ENCODE data around the gene AP2S1.
A peak's percentile ranks its signal among the peaks of the same experiment; 100 is the strongest.
"Not testable (repeated sequence)": the region's sequence is repeated elsewhere in the genome, so short reads cannot be mapped to it uniquely, and the experiment has no call there.

Gene AP2S1

DNA sequence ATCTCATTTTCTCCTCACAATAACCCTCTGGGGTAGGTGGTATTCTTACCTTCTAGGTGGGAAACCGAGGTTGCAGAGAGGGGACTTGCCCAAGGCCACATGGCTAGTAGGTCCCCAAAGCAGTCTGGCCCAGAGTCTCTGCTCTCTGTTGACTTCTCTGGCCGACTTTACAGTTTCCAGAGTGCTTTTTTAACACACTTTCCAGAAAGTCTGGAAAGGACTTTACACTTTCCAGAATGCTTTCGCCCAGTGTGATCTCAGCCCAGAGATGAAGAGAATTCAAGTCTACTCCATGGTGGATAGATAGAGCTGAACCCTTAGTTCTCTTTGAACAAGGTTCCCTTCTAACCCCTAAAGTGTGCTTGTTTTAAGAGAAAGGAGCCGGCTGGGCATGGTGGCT is 22.3 kb upstream of the AP2S1 start:
- Histone ChIP-seq H3K36me3 (ENCODE audit: control insufficient read depth in 1 of 2, insufficient read depth in 2 of 2, low read length in 2 of 2) (peaks cover 0 to 5% of the 10 kb centered on the region in 2 experiments), H3K23ac (ENCODE audit: low read length) (no peak overlapping the region), H2BK12ac (ENCODE audit: low read length) (peak overlapping the region; percentile 40), H2AFZ (ENCODE audit: insufficient read depth, low read length, poor library complexity) (no peak overlapping the region), H4K91ac (ENCODE audit: low read depth, low read length) (peak overlapping the region; percentile 47), H3K9me3 (ENCODE audit: insufficient read depth, low read depth, low read length) (no peaks in the 10 kb centered on the region), H4K12ac (ENCODE audit: low read depth, low read length) (no peak overlapping the region), H3K79me2 (ENCODE audit: control insufficient read depth, insufficient read depth, low read length, poor library complexity) (peaks cover 10% of the 10 kb centered on the region), H3K79me1 (ENCODE audit: low read length) (peaks cover 9% of the 10 kb centered on the region), H3K4ac (ENCODE audit: low read depth, low read length) (peak overlapping the region; percentile 69), H2AK5ac (ENCODE audit: low read length) (no peak overlapping the region), H3K4me1 (ENCODE audit: control insufficient read depth in 1 of 2, insufficient read depth in 2 of 2, low read length in 2 of 2) (peaks cover 5 to 10% of the 10 kb centered on the region in 2 experiments), H3K4me2 (ENCODE audit: low read length) (no peak overlapping the region), H3K9ac (ENCODE audit: low read length) (no peak overlapping the region), H3K4me3 (ENCODE audit: low read depth, low read length) (no peak overlapping the region), H4K8ac (ENCODE audit: low read depth, low read length) (peak overlapping the region; percentile 47), H3K27ac (ENCODE audit: low read depth, low read length) (peak overlapping the region; percentile 34), H3K14ac (ENCODE audit: low read length) (no peak overlapping the region), H3K18ac (ENCODE audit: low read length) (peak overlapping the region; percentile 59), H2BK120ac (ENCODE audit: insufficient read depth, low read length, poor library complexity) (peak overlapping the region; percentile 43), H3K27me3 (ENCODE audit: insufficient read depth, low read length) (no peaks in the 10 kb centered on the region), H2BK5ac (ENCODE audit: low read depth, low read length, poor library complexity) (peak overlapping the region; percentile 49)
- DNase-seq: no peak
- WGBS (ENCODE audit: extremely low coverage, insufficient coverage, insufficient read length): no CpG with 5 or more reads among the region's 4 CpGs

GRCh38 chr19:46871173-46871572 is 20.5 kb upstream of the AP2S1 start:
- peak overlapping the region; percentile 55 for H3K4ac ChIP-seq (ENCODE audit: low read depth, low read length)
- not testable (repeated sequence) for H3K27me3 ChIP-seq (ENCODE audit: insufficient read depth, low read length); H3K14ac ChIP-seq (ENCODE audit: low read length); H4K91ac ChIP-seq (ENCODE audit: low read depth, low read length); H3K36me3 ChIP-seq (ENCODE audit: control insufficient read depth in 1 of 2, insufficient read depth in 2 of 2, low read length in 2 of 2); H3K4me2 ChIP-seq (ENCODE audit: low read length); H3K9ac ChIP-seq (ENCODE audit: low read length); H3K18ac ChIP-seq (ENCODE audit: low read length); H2AK5ac ChIP-seq (ENCODE audit: low read length); H2BK5ac ChIP-seq (ENCODE audit: low read depth, low read length, poor library complexity); H3K4me1 ChIP-seq (ENCODE audit: control insufficient read depth in 1 of 2, insufficient read depth in 2 of 2, low read length in 2 of 2); H2BK12ac ChIP-seq (ENCODE audit: low read length); H3K27ac ChIP-seq (ENCODE audit: low read depth, low read length); H4K8ac ChIP-seq (ENCODE audit: low read depth, low read length); H3K79me1 ChIP-seq (ENCODE audit: low read length); H2AFZ ChIP-seq (ENCODE audit: insufficient read depth, low read length, poor library complexity); H4K12ac ChIP-seq (ENCODE audit: low read depth, low read length); DNase-seq; H3K9me3 ChIP-seq (ENCODE audit: insufficient read depth, low read depth, low read length); H2BK120ac ChIP-seq (ENCODE audit: insufficient read depth, low read length, poor library complexity); H3K4me3 ChIP-seq (ENCODE audit: low read depth, low read length); H3K23ac ChIP-seq (ENCODE audit: low read length)
- WGBS (ENCODE audit: extremely low coverage, insufficient coverage, insufficient read length): no CpG with 5 or more reads among the region's 5 CpGs
- peaks cover 10% of the 10 kb centered on the region for H3K79me2 ChIP-seq (ENCODE audit: control insufficient read depth, insufficient read depth, low read length, poor library complexity)

GRCh38 chr19:46868025-46868802 is 17.6 kb upstream of the AP2S1 start:
- Histone ChIP-seq H4K12ac (ENCODE audit: low read depth, low read length) (no peak overlapping the region), H3K79me1 (ENCODE audit: low read length) (peaks cover 2% of the 10 kb centered on the region), H3K4me2 (ENCODE audit: low read length) (no peak overlapping the region), H3K9ac (ENCODE audit: low read length) (no peak overlapping the region), H3K9me3 (ENCODE audit: insufficient read depth, low read depth, low read length) (no peaks in the 10 kb centered on the region), H3K14ac (ENCODE audit: low read length) (no peak overlapping the region), H3K4ac (ENCODE audit: low read depth, low read length) (no peak overlapping the region), H3K79me2 (ENCODE audit: control insufficient read depth, insufficient read depth, low read length, poor library complexity) (peaks cover 8% of the 10 kb centered on the region), H3K27ac (ENCODE audit: low read depth, low read length) (no peak overlapping the region), H3K23ac (ENCODE audit: low read length) (no peak overlapping the region), H3K18ac (ENCODE audit: low read length) (no peak overlapping the region), H2AK5ac (ENCODE audit: low read length) (no peak overlapping the region), H2AFZ (ENCODE audit: insufficient read depth, low read length, poor library complexity) (no peak overlapping the region), H3K4me3 (ENCODE audit: low read depth, low read length) (no peak overlapping the region), H2BK5ac (ENCODE audit: low read depth, low read length, poor library complexity) (no peak overlapping the region), H3K4me1 (ENCODE audit: control insufficient read depth in 1 of 2, insufficient read depth in 2 of 2, low read length in 2 of 2) (peaks cover 6 to 9% of the 10 kb centered on the region in 2 experiments), H4K91ac (ENCODE audit: low read depth, low read length) (no peak overlapping the region), H4K8ac (ENCODE audit: low read depth, low read length) (no peak overlapping the region), H2BK12ac (ENCODE audit: low read length) (no peak overlapping the region), H2BK120ac (ENCODE audit: insufficient read depth, low read length, poor library complexity) (no peak overlapping the region), H3K27me3 (ENCODE audit: insufficient read depth, low read length) (no peaks in the 10 kb centered on the region), H3K36me3 (ENCODE audit: control insufficient read depth in 1 of 2, insufficient read depth in 2 of 2, low read length in 2 of 2) (peaks cover 0 to 4% of the 10 kb centered on the region in 2 experiments)
- no CpG with 5 or more reads among the region's 4 CpGs for WGBS (ENCODE audit: extremely low coverage, insufficient coverage, insufficient read length)
- DNase-seq: no peak

DNA sequence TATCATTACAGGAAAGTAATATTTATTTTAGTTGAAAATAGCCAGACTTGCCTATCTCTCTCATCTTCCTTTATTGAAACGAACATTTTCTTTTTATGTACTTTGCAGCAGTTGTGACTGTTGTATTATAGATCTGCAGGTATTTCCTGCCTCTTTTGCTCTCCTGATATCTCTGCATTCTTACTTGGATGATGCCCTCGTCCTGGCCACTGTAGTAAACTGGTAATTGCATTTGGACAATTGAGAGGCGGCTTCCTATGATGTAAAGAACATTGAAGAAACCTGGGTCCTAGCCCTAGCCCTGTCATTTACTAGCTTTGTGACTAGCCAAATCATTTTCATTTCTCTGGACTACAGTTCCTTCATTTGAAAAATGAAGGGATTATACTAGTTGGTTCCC is 16.5 kb upstream of the AP2S1 start:
- Histone ChIP-seq H3K4me3 (ENCODE audit: low read depth, low read length) (no peak overlapping the region), H3K79me2 (ENCODE audit: control insufficient read depth, insufficient read depth, low read length, poor library complexity) (peaks cover 6% of the 10 kb centered on the region), H3K4me2 (ENCODE audit: low read length) (no peak overlapping the region), H3K36me3 (ENCODE audit: control insufficient read depth in 1 of 2, insufficient read depth in 2 of 2, low read length in 2 of 2) (peaks cover 0 to 2% of the 10 kb centered on the region in 2 experiments), H3K27me3 (ENCODE audit: insufficient read depth, low read length) (no peaks in the 10 kb centered on the region), H2AK5ac (ENCODE audit: low read length) (no peak overlapping the region), H3K18ac (ENCODE audit: low read length) (no peak overlapping the region), H3K4me1 (ENCODE audit: control insufficient read depth in 1 of 2, insufficient read depth in 2 of 2, low read length in 2 of 2) (peaks cover 10 to 19% of the 10 kb centered on the region in 2 experiments), H4K12ac (ENCODE audit: low read depth, low read length) (no peak overlapping the region), H4K8ac (ENCODE audit: low read depth, low read length) (no peak overlapping the region), H3K23ac (ENCODE audit: low read length) (no peak overlapping the region), H2BK120ac (ENCODE audit: insufficient read depth, low read length, poor library complexity) (no peak overlapping the region), H2AFZ (ENCODE audit: insufficient read depth, low read length, poor library complexity) (no peak overlapping the region), H3K4ac (ENCODE audit: low read depth, low read length) (no peak overlapping the region), H3K27ac (ENCODE audit: low read depth, low read length) (no peak overlapping the region), H3K9ac (ENCODE audit: low read length) (no peak overlapping the region), H3K9me3 (ENCODE audit: insufficient read depth, low read depth, low read length) (no peaks in the 10 kb centered on the region), H3K14ac (ENCODE audit: low read length) (no peak overlapping the region), H4K91ac (ENCODE audit: low read depth, low read length) (no peak overlapping the region), H2BK12ac (ENCODE audit: low read length) (no peak overlapping the region), H2BK5ac (ENCODE audit: low read depth, low read length, poor library complexity) (no peak overlapping the region), H3K79me1 (ENCODE audit: low read length) (no peaks in the 10 kb centered on the region)
- no peak for DNase-seq
- WGBS (ENCODE audit: extremely low coverage, insufficient coverage, insufficient read length): no CpG with 5 or more reads among the region's 3 CpGs
